Stimulated activated naive CD4-positive, alpha-beta T cell treated with Interleukin-2 at 50 U/mL for 16 hours (primary cell): ENCODE results near the gene SCGB1D4.

Experiments
- DNase-seq: peaks from one replicate; lab custom pipeline; 2025; lab: John Stamatoyannopoulos, UW

SCGB1D4 gene

GRCh38 chr11:62273789-62274275 is 25.0 kb downstream of the SCGB1D4 start:
- DNase-seq, result no peak

- DNase-seq, result no peak
These were observed 25.6 kb downstream of the SCGB1D4 start for GRCh38 chr11:62273284-62273683.

GRCh38 chr11:62269654-62270278 is 29.1 kb downstream of the SCGB1D4 start, which contains the start of gene SCGB2A2:
SCGB2A2 (plus strand) TSS chr11:62270158; CDS start chr11:62270217, 59 bp downstream.
- DNase-seq, result no peak

- no peak for DNase-seq
These were observed 31.3 kb downstream of the SCGB1D4 start for GRCh38 chr11:62267576-62267975.

- DNase-seq, result no peak
These were observed 31.8 kb downstream of the SCGB1D4 start for GRCh38 chr11:62267050-62267449.

GRCh38 chr11:62266558-62266957 is 32.3 kb downstream of the SCGB1D4 start:
- DNase-seq, result no peak

GRCh38 chr11:62264004-62264403 is 34.9 kb downstream of the SCGB1D4 start:
- no peak for DNase-seq

- no peak for DNase-seq
These were observed 38.5 kb downstream of the SCGB1D4 start for GRCh38 chr11:62260261-62260953.

GRCh38 chr11:62256281-62256680 is 42.6 kb downstream of the SCGB1D4 start:
- no peak for DNase-seq

GRCh38 chr11:62253999-62254542 is 44.8 kb downstream of the SCGB1D4 start:
- no peak for DNase-seq

- DNase-seq, result no peak
These were observed 47.2 kb downstream of the SCGB1D4 start for GRCh38 chr11:62251698-62252097.
